ENCODE results near the gene PLCB2. TPM values are rescaled to one million over a fixed set of nuclear protein-coding genes. Genes with fewer than 3 reads are reported as not detected.
A peak's percentile ranks its signal among the peaks of the same experiment; 100 is the strongest.

Gene PLCB2
- total RNA-seq, 4 donors from 2014 or later: 1.5 to 13.5 (median 8.8) TPM

- peak; percentile 14 for ATAC-seq
- H3K27ac ChIP-seq: peak overlapping the region; percentile 96 to 98 (median 98)
These were observed 30.4 kb upstream of the PLCB2 start for GRCh38 chr15:40338041-40338657.

DNA sequence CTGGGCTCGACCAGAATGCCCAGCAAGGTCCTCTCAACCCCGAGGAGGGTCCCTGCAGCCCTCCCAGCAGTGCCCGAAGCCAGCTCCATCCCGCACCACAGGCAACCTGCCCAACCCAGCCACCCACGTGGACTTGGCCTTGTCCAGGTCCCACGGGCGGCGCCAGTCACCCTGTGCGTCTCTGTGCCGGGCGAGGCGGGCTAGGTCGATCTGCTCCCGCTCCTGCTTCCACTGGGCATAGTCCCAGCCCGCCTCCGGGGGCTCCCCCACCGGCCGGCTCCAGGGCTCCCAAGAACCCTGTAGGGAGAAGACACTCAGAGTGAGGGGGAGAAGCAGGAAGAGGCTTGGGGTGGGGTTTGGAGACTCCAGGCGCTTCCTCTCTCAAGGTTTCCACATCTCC, 29.9 kb upstream of the PLCB2 start:
- Histone ChIP-seq H3K27ac (peak overlapping the region; percentile 96 to 98 (median 98)), H3K4me3 (peak overlapping the region in 1 of 2 donors; percentile 60), H3K9me3 (no peaks in the 10 kb centered on the region), H3K4me1 (peaks cover 0 to 100% (median 60%) of the 10 kb centered on the region in 3 donors), H3K27me3 (no peaks in the 10 kb centered on the region), H3K36me3 (peaks cover 0 to 31% of the 10 kb centered on the region in 2 donors)
- no peak for ATAC-seq
- no CpG with 5 or more reads among the region's 19 CpGs for WGBS, 2 donors (ENCODE audit: low coverage in 1 of 2)
- no peak for TF ChIP-seq POLR2A (IDR thresholded peaks at IDR 0.05)
- no peak for TF ChIP-seq POLR2AphosphoS5 (IDR thresholded peaks at IDR 0.05)
- TF ChIP-seq CTCF (IDR thresholded peaks at IDR 0.05): no peak
- TF ChIP-seq EP300 (IDR thresholded peaks at IDR 0.05): no peak

More at GRCh38 chr15:40338041-40338657, 30.4 kb upstream of the PLCB2 start:
- Histone ChIP-seq H3K36me3 (peaks cover 0 to 31% of the 10 kb centered on the region in 2 donors), H3K9me3 (no peaks in the 10 kb centered on the region), H3K4me1 (peaks cover 0 to 100% (median 60%) of the 10 kb centered on the region in 3 donors), H3K4me3 (peak overlapping the region in 1 of 2 donors; percentile 60), H3K27me3 (no peaks in the 10 kb centered on the region)
- WGBS, 2 donors (ENCODE audit: low coverage in 1 of 2): 0 to 57% methylated on average over 1 to 7 of the region's 11 CpGs
- TF ChIP-seq POLR2A (IDR thresholded peaks at IDR 0.05) (no peak), EP300 (IDR thresholded peaks at IDR 0.05) (no peak), CTCF (IDR thresholded peaks at IDR 0.05) (peak in 3 of 4 experiments; percentile 47 to 81 (median 58)), POLR2AphosphoS5 (IDR thresholded peaks at IDR 0.05) (peak; percentile 8)

DNA sequence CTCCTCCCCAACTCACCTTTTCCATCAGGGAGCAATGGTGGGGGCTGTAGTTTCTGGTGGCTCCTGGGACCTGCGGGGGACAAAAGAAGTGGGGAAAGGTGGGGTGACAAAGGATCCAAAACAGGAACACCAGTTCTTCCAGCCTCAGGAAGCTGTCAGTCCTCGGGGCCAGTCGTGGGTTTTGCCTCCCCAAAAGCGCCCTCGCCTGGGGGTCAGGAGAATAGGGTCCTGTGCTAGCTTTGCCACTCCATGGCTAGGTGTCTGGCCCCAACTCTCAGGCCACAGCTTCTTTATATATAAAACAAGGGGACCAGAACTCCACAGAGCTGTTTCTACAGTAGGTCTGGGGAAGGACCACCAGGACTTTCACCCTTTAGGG, 29.0 kb upstream of the PLCB2 start:
- no peak for ATAC-seq
- TF ChIP-seq POLR2AphosphoS5 (IDR thresholded peaks at IDR 0.05): no peak
- no peak for TF ChIP-seq EP300 (IDR thresholded peaks at IDR 0.05)
- no peak for TF ChIP-seq POLR2A (IDR thresholded peaks at IDR 0.05)
- peak in 1 of 4 experiments; percentile 15 for TF ChIP-seq CTCF (IDR thresholded peaks at IDR 0.05)
- H3K36me3 ChIP-seq: peaks cover 0 to 31% of the 10 kb centered on the region in 2 donors
- H3K4me1 ChIP-seq: peaks cover 0 to 100% (median 60%) of the 10 kb centered on the region in 3 donors
- H3K4me3 ChIP-seq: no peak overlapping the region
- 68% methylated on average over 5 of the region's 5 CpGs; no CpG with 5 or more reads in 1 of the 2 donors for WGBS, 2 donors (ENCODE audit: low coverage in 1 of 2)
- H3K9me3 ChIP-seq: no peaks in the 10 kb centered on the region
- peak overlapping the region; percentile 96 to 98 (median 98) for H3K27ac ChIP-seq
- H3K27me3 ChIP-seq: no peaks in the 10 kb centered on the region

DNA sequence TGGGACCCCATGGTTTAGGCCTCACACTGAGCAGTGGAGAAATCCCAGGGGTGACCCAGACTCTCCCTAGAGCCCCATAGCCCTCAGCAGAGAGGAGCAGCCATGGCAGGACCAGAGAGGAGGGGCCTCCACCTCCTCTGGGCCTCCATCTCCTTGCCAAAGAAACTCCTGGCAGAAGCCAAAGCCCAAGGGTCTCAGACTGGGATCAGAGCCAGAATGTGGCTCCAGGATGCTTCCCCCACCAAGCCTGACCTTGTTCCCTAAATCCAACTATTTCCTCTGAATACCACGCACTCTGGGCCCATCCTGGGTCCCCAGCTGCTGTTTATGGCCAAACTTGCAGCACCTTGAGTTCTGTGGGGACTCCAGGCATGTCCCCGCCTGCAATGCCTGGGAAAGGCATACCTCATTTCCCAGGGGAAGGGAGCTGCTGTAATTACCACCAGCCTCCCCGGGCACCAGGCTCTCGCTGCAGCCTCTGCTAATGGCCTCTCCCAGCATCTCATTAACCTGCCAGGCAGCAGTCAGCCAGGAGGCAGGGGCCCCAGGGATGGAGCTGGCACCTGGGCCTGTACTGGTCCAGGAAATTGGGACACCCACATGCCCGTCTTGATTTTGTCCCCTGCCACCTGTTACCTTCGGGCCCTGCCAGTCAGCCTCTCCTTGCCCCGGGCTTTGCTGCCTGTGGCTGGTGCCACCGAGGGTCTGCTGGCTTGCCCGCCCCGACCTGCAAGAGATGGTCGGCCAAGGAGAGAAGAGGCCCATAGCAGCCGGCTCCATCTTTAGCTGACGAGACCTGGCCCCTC, 28.4 kb upstream of the PLCB2 start:
- Histone ChIP-seq H3K4me3 (no peak overlapping the region), H3K27me3 (no peaks in the 10 kb centered on the region), H3K27ac (peak overlapping the region; percentile 9 to 98 (median 98)), H3K9me3 (no peaks in the 10 kb centered on the region), H3K4me1 (peaks cover 0 to 100% (median 58%) of the 10 kb centered on the region in 3 donors), H3K36me3 (peaks cover 0 to 31% of the 10 kb centered on the region in 2 donors)
- no peak for TF ChIP-seq POLR2AphosphoS5 (IDR thresholded peaks at IDR 0.05)
- TF ChIP-seq CTCF (IDR thresholded peaks at IDR 0.05): no peak
- no peak for TF ChIP-seq POLR2A (IDR thresholded peaks at IDR 0.05)
- TF ChIP-seq EP300 (IDR thresholded peaks at IDR 0.05): no peak
- no peak for ATAC-seq
- 59 to 72% methylated on average over 2 to 4 of the region's 13 CpGs for WGBS, 2 donors (ENCODE audit: low coverage in 1 of 2)

Measured in gastroesophageal sphincter (tissue), 4 donors.